Measurements from ENCODE around the gene CBX6. TPM values are rescaled to one million over a fixed set of nuclear protein-coding genes. Genes with fewer than 3 reads are reported as not detected.

Gene CBX6
- total RNA-seq, 1 donor from 2014 or later: 11.0 TPM

GRCh38 chr22:38833061-38833460 is 39.0 kb downstream of the CBX6 start:
- no peak for DNase-seq (ENCODE audit: low spot score)
- no peak overlapping the region for H3K27ac Mint-ChIP-seq (ENCODE audit: unreplicated experiment)
- no peak overlapping the region for H3K4me3 Mint-ChIP-seq (ENCODE audit: unreplicated experiment)
- H3K9me3 Mint-ChIP-seq (ENCODE audit: unreplicated experiment): no peaks in the 10 kb centered on the region
- H3K4me1 Mint-ChIP-seq (ENCODE audit: unreplicated experiment): no peaks in the 10 kb centered on the region
- no peak for TF ChIP-seq CTCF (IDR thresholded peaks at IDR 0.05; ENCODE audit: unreplicated experiment)
- peaks cover 5% of the 10 kb centered on the region for H3K27me3 Mint-ChIP-seq (ENCODE audit: unreplicated experiment)
- H3K36me3 Mint-ChIP-seq (ENCODE audit: low read depth, unreplicated experiment): no peaks in the 10 kb centered on the region

- no peak for TF ChIP-seq CTCF (IDR thresholded peaks at IDR 0.05; ENCODE audit: unreplicated experiment)
- Mint-ChIP-seq H3K9me3 (ENCODE audit: unreplicated experiment) (no peaks in the 10 kb centered on the region), H3K4me1 (ENCODE audit: unreplicated experiment) (no peaks in the 10 kb centered on the region), H3K36me3 (ENCODE audit: low read depth, unreplicated experiment) (no peaks in the 10 kb centered on the region), H3K4me3 (ENCODE audit: unreplicated experiment) (no peak overlapping the region), H3K27ac (ENCODE audit: unreplicated experiment) (no peak overlapping the region), H3K27me3 (ENCODE audit: unreplicated experiment) (peaks cover 5% of the 10 kb centered on the region)
- DNase-seq (ENCODE audit: low spot score): no peak
Observed at GRCh38 chr22:38832005-38832978, 39.7 kb downstream of the CBX6 start.

- Mint-ChIP-seq H3K27ac (ENCODE audit: unreplicated experiment) (no peak overlapping the region), H3K36me3 (ENCODE audit: low read depth, unreplicated experiment) (no peaks in the 10 kb centered on the region), H3K4me1 (ENCODE audit: unreplicated experiment) (no peaks in the 10 kb centered on the region), H3K9me3 (ENCODE audit: unreplicated experiment) (no peaks in the 10 kb centered on the region), H3K27me3 (ENCODE audit: unreplicated experiment) (peaks cover 7% of the 10 kb centered on the region), H3K4me3 (ENCODE audit: unreplicated experiment) (no peak overlapping the region)
- no peak for TF ChIP-seq CTCF (IDR thresholded peaks at IDR 0.05; ENCODE audit: unreplicated experiment)
- no peak for DNase-seq (ENCODE audit: low spot score)
Observed at GRCh38 chr22:38831166-38831945, 40.7 kb downstream of the CBX6 start.

- Mint-ChIP-seq H3K27me3 (ENCODE audit: unreplicated experiment) (peaks cover 7% of the 10 kb centered on the region), H3K9me3 (ENCODE audit: unreplicated experiment) (no peaks in the 10 kb centered on the region), H3K4me1 (ENCODE audit: unreplicated experiment) (no peaks in the 10 kb centered on the region), H3K27ac (ENCODE audit: unreplicated experiment) (no peak overlapping the region), H3K36me3 (ENCODE audit: low read depth, unreplicated experiment) (no peaks in the 10 kb centered on the region), H3K4me3 (ENCODE audit: unreplicated experiment) (no peak overlapping the region)
- DNase-seq (ENCODE audit: low spot score): no peak
- TF ChIP-seq CTCF (IDR thresholded peaks at IDR 0.05; ENCODE audit: unreplicated experiment): no peak
Observed at GRCh38 chr22:38830845-38831108, 41.2 kb downstream of the CBX6 start.

Data from endothelial cell (in vitro differentiated cells).